Mesendoderm (in vitro differentiated cells): ENCODE measurements around the gene OR2T3.
"Not testable (repeated sequence)": the region's sequence is repeated elsewhere in the genome, so short reads cannot be mapped to it uniquely, and the experiment has no call there.

Experiments used
- DNase-seq: peaks from one replicate; pipeline ENCODE4 v3.0.0; 2013
- H2AK5ac ChIP-seq: 2 replicates; pipeline ENCODE4 v1.6.1; 2013; ENCODE audit warnings: low read length, inconsistent platforms
- H2BK120ac ChIP-seq: 2 replicates; pipeline ENCODE4 v1.6.1; 2013; ENCODE audit warnings: low read depth, mild to moderate bottlenecking, low read length, moderate library complexity, mixed read lengths
- H2BK15ac ChIP-seq: replicated peaks from 2 replicates; pipeline ENCODE4 v1.6.1; 2013; ENCODE audit warnings: low read depth, mild to moderate bottlenecking, moderate library complexity
- H2BK5ac ChIP-seq: 2 replicates; pipeline ENCODE4 v1.6.1; 2013; ENCODE audit warnings: low read length, inconsistent platforms
- H3K18ac ChIP-seq: 2 replicates; pipeline ENCODE4 v1.6.1; 2013; ENCODE audit warnings: mild to moderate bottlenecking, low read length, mixed read lengths
- H3K23ac ChIP-seq: one replicate; pipeline ENCODE4 v1.6.1; 2013; ENCODE audit warnings: low read length
- H3K27ac ChIP-seq: 2 replicates; pipeline ENCODE4 v1.5.1; 2013; ENCODE audit warnings: low read depth, mild to moderate bottlenecking, inconsistent platforms, low read length, moderate library complexity
- H3K27me3 ChIP-seq: 2 replicates; pipeline ENCODE4 v1.6.1; 2013; ENCODE audit warnings: low read length, control low read depth, mild to moderate bottlenecking, inconsistent platforms; ENCODE audit not compliant: insufficient read depth, poor library complexity
- H3K36me3 ChIP-seq: 2 replicates; pipeline ENCODE4 v1.6.1; 2013; ENCODE audit warnings: low read length, inconsistent platforms; ENCODE audit not compliant: control insufficient read depth, insufficient read depth
- H3K4ac ChIP-seq: one replicate; pipeline ENCODE4 v1.6.1; 2013; ENCODE audit warnings: low read depth, mild to moderate bottlenecking, low read length, moderate library complexity
- H3K4me1 ChIP-seq: 2 replicates; pipeline ENCODE4 v1.6.1; 2013; ENCODE audit warnings: low read depth, low read length, inconsistent platforms; ENCODE audit not compliant: control insufficient read depth
- H3K4me2 ChIP-seq: 2 replicates; pipeline ENCODE4 v1.6.1; 2013; ENCODE audit warnings: low read length
- H3K4me3 ChIP-seq: 2 replicates; pipeline ENCODE4 v1.5.1; 2013; ENCODE audit warnings: mild to moderate bottlenecking, low read length
- H3K56ac ChIP-seq: one replicate; pipeline ENCODE4 v1.6.1; 2013; ENCODE audit warnings: low read length
- H3K79me1 ChIP-seq: 2 replicates; pipeline ENCODE4 v1.6.1; 2013; ENCODE audit warnings: low read length, inconsistent platforms
- H3K79me2 ChIP-seq: 2 replicates; pipeline ENCODE4 v1.6.1; 2013; ENCODE audit warnings: mild to moderate bottlenecking, low read length; ENCODE audit not compliant: control insufficient read depth, insufficient read depth
- H3K9ac ChIP-seq: 2 replicates; pipeline ENCODE4 v1.6.1; 2013; ENCODE audit warnings: low read length, inconsistent platforms
- H4K5ac ChIP-seq: one replicate; pipeline ENCODE4 v1.6.1; 2013; ENCODE audit warnings: low read length
- H4K8ac ChIP-seq: one replicate; pipeline ENCODE4 v1.6.1; 2013; ENCODE audit warnings: low read depth, mild to moderate bottlenecking, control low read depth, low read length, moderate library complexity
- WGBS: extraction: QIAGEN DNeasy Blood & Tissue Kit; methylation state at CpG from one replicate; pipeline ENCODE4 v1.1.7; 2013; ENCODE audit warnings: low lambda C conversion rate, missing lambda C conversion rate; ENCODE audit not compliant: insufficient coverage; ENCODE audit errors: extremely low coverage; 5-methylcytosine and 5-hydroxymethylcytosine counted together

The OR2T3 gene

DNA sequence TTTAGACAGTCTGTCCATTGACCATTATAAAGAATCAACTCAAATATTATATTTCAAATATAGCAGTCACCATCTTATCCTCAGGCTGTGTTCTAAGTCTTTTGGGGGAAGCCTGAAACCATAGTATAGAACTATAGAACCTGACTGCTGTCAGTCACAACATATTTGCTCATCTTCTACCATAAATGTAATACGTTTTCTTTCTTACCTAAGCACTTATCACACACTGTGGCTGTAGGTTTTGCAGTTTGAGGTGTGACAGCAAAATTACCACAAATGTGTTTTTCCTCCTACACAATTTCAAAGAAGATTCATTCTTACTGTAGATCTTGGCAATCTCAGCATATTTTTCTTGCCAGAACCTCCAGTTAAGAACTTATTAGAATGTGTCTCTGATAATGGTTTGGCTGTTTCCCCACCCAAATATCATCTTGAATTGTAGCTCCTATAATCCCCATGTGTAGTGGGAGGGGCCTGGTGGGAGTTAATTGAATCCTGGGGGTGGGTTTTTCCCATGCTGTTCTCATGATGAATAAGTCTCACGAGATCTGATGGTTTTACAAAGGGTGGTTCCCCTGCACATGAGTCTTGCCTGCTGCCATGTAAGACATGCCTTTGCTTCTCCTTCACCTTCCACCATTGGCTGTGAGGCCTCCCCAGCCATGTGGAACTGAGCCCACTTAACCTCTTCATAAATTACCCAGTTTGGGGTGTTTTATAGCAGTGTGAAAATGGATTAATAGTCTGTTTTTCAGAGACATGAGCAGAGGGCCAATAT, 30.5 kb upstream of the OR2T3 start:
- H2BK120ac ChIP-seq, H4K8ac ChIP-seq, H2BK15ac ChIP-seq, H3K27ac ChIP-seq, H3K4ac ChIP-seq, H3K79me2 ChIP-seq, H3K36me3 ChIP-seq, H3K4me1 ChIP-seq, H3K4me3 ChIP-seq, H2AK5ac ChIP-seq, H3K18ac ChIP-seq, H3K79me1 ChIP-seq, H3K27me3 ChIP-seq, H3K23ac ChIP-seq, H3K4me2 ChIP-seq, H2BK5ac ChIP-seq, DNase-seq, H3K56ac ChIP-seq, H4K5ac ChIP-seq, H3K9ac ChIP-seq: not testable (repeated sequence)
- no CpG with 5 or more reads among the region's 2 CpGs for WGBS

- H2BK15ac ChIP-seq, H3K4me3 ChIP-seq, H3K18ac ChIP-seq, H4K8ac ChIP-seq, H3K56ac ChIP-seq, H3K4me2 ChIP-seq, H3K23ac ChIP-seq, H3K79me1 ChIP-seq, H3K27me3 ChIP-seq, H3K36me3 ChIP-seq, H2BK5ac ChIP-seq, H2AK5ac ChIP-seq, H3K79me2 ChIP-seq, H2BK120ac ChIP-seq, DNase-seq, H4K5ac ChIP-seq, H3K27ac ChIP-seq, H3K4ac ChIP-seq, H3K9ac ChIP-seq, H3K4me1 ChIP-seq: not testable (repeated sequence)
- no CpG with 5 or more reads among the region's 4 CpGs for WGBS
Observed at GRCh38 chr1:248444603-248445002, 28.5 kb upstream of the OR2T3 start.

DNA sequence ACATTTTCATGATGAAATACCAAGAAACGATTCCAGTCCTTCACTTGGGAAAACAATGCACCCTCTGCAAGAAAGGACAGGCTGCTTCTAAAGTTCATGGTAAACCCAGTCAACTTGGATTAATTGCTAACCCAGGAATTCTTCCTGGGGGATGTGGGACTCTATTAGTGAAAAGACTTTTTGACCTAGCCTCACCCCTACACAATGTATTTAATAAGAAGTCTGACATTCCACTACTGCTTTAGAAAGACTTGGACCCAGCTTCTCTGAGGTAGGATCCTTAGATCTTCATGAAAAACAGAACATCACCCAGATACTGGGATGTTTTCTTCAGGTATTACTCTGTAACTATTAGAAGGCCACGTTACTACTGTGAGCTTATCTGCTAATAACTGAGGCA, 27.8 kb upstream of the OR2T3 start, which contains the start of gene OR2T2:
Gene OR2T2, plus strand, starts transcription at position 239 of the 400 bp plus-strand sequence. CDS start 7,161 bp downstream, outside the sequence.
- H3K36me3 ChIP-seq, H3K23ac ChIP-seq, H3K79me2 ChIP-seq, H3K4ac ChIP-seq, H3K4me3 ChIP-seq, H2BK15ac ChIP-seq, H2AK5ac ChIP-seq, H3K27ac ChIP-seq, H2BK5ac ChIP-seq, H4K8ac ChIP-seq, H3K18ac ChIP-seq, H4K5ac ChIP-seq, H3K56ac ChIP-seq, H3K4me1 ChIP-seq, H3K79me1 ChIP-seq, H2BK120ac ChIP-seq, H3K9ac ChIP-seq, DNase-seq, H3K4me2 ChIP-seq, H3K27me3 ChIP-seq: not testable (repeated sequence)
- WGBS, result no CpG with 5 or more reads among the region's 2 CpGs

- not testable (repeated sequence) for H3K79me2 ChIP-seq, H3K27me3 ChIP-seq, H3K4ac ChIP-seq, H3K79me1 ChIP-seq, H4K8ac ChIP-seq, H3K9ac ChIP-seq, H4K5ac ChIP-seq, H3K4me2 ChIP-seq, H2BK120ac ChIP-seq, H3K23ac ChIP-seq, H3K36me3 ChIP-seq, H2AK5ac ChIP-seq, H3K56ac ChIP-seq, DNase-seq, H2BK15ac ChIP-seq, H3K27ac ChIP-seq, H2BK5ac ChIP-seq, H3K4me1 ChIP-seq, H3K4me3 ChIP-seq, H3K18ac ChIP-seq
- WGBS, result no CpG with 5 or more reads among the region's 4 CpGs
Observed at GRCh38 chr1:248448409-248449074, 24.6 kb upstream of the OR2T3 start.

GRCh38 chr1:248449821-248450465, 23.2 kb upstream of the OR2T3 start:
- H3K23ac ChIP-seq, DNase-seq, H3K4ac ChIP-seq, H3K27ac ChIP-seq, H3K36me3 ChIP-seq, H2BK15ac ChIP-seq, H3K18ac ChIP-seq, H4K5ac ChIP-seq, H3K27me3 ChIP-seq, H3K9ac ChIP-seq, H3K79me2 ChIP-seq, H3K4me1 ChIP-seq, H3K56ac ChIP-seq, H4K8ac ChIP-seq, H2BK5ac ChIP-seq, H3K4me2 ChIP-seq, H3K79me1 ChIP-seq, H3K4me3 ChIP-seq, H2BK120ac ChIP-seq, H2AK5ac ChIP-seq: not testable (repeated sequence)
- WGBS, result no CpG with 5 or more reads among the region's 6 CpGs
